Suppressor macrophage treated with lipopolysaccharide for 4 hours (primary cell): Measurements from ENCODE around the gene SMIM10L2A.
"Not testable (repeated sequence)": the region's sequence is repeated elsewhere in the genome, so short reads cannot be mapped to it uniquely, and the experiment has no call there.

ENCODE experiments used
- DNase-seq: peaks from one replicate; pipeline ENCODE4 v3.0.0-alpha.2; 2020

The SMIM10L2A gene

DNA sequence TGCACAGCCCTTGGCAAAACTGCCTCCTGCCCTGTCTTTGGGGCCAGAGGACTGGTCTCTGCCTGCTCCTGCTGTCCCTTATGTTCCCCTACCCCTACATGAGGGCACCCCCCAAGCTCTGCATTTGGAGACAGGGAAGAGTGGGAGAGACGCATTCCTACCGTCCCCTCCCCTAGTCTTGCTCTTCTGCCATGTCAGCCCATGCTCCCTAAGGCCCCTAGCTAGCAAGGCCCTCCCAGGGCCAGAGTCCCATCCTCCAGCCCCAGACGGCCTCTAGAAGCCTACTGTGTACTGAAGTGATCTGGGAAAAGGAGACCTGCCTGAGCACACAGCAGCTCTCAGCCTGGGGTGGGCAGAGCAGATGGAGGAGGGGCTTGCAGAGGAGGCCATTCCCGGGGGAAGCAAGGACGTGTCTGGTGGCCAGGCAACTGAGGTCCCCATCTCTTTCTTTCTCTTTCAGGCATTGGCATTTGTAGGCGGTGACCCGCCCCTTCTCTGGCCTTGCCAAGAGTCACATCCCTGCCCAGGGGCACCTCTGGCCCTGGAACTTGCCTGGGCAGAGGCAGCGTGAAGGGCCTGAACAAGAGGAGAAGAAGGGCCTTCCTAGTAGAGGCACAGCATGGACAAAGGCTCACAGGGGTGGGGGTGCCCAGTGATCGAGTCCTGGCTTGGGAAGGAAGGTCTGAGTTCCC lies 1.6 kb downstream of the SMIM10L2A start:
- DNase-seq: not testable (repeated sequence)

DNA sequence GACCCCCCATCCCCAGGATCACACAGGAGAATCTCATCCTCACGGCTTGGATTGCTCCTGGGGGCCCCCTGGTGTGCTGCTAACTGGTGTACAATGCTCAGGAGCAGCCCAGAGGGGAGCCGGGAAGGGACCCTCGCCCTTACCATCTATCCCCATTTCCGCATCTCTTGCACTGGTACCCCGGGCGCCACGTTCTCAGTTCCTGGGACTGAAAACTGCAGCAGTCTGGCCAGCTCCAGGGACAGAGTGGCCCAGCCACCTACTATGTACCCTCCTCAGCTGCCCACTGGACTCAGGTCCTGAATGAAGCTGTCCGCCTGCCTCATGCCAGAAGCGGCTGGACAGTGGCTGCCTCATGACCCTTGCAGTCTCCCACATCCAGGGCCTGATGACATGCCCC lies 2.7 kb downstream of the SMIM10L2A start:
- DNase-seq: no peak

DNA sequence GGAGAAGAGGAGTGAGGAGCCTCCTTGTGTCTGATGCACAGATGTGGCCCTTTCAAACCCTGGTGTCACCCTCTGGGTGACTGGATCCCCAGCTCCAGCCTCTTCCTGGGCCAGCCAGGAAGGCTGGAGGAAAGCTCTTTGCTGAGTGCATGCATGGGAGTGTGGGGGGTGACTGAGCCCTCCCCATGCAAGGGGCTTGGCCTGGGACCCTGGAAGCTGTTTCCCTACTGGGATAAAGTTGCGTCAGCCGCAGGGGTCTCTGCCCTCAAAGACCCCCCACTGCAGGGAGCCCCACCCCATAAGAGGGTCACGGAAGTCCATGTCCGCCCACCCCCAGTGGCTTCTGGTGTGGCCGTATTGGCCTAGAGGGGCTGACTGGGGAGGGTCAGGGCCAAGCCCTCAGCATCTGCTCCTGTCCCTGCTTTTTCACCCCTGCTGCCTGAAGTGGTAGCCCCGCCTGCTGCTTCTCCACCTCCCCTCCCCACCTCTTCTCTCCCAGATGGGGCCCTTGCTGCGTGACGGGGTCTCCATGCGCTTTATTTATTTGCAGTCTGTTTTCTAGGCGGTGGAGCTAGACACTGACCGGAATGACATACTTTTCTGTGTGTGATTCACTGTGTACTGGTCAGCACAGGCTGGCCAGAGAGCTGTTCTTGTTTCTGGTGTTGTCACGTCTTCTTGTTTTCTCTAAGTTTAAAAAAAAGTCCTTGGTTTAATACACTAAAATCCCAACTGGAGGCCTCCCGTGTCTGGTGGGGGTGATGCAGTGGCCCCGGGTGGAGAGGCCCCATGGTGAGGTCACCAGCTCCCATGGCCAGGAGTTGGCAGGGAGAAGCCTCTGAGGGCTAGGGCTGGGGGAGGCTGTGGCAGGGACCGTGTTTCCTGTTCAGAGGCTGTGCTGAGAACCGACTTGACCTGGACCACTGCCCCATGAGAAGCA lies 3.6 kb downstream of the SMIM10L2A start:
- no peak for DNase-seq

DNA sequence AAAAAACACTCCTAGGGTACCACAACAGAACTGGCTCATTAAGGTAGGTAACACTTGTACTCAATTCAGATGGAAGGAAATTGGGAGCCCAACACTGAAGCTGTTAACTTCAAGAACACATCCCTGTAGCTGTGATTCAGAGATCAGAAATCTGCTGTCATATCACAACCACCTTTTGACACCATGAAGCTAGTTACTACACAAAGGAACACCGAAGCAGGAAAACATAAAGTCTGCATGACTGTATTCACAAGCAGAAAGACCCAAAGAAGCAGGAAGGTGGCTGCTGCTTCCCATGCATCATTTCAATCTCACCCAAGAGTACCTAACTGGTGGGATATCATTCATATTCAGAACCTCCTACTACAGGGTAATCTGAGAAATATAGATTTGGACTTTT lies 7.7 kb downstream of the SMIM10L2A start:
- no peak for DNase-seq

DNA sequence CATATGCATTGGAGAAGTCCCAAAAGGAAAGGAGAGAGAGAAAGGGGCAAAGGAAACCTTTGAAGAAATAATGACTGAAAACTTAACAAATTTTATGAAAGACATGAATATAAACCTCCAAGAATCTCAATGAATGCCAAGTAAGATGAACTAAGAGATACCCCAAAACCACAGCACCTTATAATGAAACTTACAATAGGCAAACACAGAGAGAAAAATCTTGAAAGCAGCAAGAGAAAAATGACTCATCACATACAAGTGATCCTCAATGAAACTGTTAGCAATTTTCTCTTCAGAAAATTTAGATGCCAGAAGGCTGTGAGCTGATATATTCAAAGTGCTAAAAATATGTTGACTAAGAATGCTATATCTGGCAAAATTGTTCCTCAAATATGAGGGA lies 10.1 kb downstream of the SMIM10L2A start:
- no peak for DNase-seq

DNA sequence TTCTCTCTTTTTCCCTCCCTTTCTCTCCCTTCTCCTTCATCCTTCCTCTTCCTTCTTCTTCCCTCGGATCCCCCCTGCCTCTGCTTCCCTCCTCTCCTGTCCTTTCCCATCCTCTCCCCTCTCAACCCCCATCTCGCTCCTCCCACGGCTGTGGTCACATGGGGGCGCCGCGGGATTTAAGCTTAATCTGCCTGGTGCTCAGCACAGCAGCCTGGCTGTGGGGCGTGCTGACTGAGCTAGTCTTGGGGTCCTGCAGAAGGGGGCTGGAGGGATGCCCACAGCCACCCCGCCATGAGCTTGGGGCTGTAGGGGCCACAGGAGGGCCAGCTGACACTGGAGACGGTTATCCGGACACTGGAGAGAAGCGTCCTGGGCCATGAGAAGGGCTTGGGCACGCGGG lies 10.7 kb downstream of the SMIM10L2A start:
- DNase-seq: no peak

DNA sequence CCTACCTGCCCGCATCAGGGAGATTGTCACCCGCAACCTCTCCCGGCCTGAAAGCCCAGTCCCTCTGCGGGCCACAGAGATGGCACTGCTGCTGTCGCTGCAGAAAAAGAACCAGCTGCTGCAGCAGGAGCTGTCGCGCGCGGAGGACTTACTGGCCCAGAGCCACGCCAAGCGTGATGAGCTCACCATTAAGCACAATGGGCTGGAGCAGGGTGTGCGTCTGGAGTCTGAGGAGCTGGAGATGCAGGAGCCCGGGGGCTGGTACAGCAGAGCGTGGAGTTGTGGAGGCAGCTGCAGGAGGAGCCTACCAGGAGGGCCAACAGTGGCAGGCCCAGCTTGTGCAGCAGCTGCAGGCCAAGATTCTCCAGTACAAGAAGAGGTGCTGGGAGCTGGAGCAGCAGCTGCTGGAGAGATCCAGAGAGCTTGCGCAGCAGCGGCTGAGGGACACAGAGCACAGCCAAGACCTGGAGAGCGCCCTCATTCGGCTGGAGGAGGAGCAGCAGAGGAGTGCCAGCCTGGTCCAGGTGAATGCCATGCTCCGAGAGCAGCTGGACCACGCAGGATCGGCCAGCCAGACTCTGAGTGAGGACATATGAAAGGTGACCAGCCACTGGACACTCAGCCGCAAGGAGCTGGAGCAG lies 11.3 kb downstream of the SMIM10L2A start:
- no peak for DNase-seq

DNA sequence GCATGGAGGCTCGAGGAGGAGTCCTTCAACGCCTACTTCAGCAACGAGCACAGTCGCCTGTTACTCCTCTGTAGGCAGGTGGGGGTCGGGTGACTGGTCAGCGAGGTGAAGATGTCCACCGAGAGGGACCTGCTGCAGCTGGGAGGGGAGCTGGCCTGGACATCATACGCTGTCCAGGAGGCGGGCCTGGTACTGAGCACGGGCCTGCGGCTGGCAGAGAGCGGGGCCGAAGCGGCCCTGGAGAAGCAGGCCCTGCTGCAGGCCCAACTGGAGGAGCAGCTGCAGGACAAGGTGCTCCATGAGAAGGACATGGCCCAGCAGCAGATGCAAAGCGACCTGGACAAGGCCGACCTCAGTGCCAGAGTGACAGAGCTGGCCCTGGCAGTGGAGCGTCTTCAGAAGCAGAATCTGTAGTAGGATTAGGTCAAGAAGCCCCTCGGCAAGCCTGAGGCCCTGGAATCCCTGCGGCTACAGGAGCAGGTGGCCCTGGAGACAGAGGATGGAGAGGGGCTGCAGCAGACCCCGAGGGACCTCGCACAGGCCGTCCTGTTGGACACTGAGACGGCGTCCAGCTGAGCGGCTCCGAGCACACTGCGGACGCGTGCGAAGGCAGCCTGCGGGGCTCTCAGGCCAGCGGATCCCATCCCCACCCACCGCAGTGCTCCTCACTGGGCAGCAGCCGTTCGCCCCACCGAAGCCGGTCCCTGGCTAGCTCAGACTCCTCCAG lies 11.9 kb downstream of the SMIM10L2A start:
- no peak for DNase-seq

DNA sequence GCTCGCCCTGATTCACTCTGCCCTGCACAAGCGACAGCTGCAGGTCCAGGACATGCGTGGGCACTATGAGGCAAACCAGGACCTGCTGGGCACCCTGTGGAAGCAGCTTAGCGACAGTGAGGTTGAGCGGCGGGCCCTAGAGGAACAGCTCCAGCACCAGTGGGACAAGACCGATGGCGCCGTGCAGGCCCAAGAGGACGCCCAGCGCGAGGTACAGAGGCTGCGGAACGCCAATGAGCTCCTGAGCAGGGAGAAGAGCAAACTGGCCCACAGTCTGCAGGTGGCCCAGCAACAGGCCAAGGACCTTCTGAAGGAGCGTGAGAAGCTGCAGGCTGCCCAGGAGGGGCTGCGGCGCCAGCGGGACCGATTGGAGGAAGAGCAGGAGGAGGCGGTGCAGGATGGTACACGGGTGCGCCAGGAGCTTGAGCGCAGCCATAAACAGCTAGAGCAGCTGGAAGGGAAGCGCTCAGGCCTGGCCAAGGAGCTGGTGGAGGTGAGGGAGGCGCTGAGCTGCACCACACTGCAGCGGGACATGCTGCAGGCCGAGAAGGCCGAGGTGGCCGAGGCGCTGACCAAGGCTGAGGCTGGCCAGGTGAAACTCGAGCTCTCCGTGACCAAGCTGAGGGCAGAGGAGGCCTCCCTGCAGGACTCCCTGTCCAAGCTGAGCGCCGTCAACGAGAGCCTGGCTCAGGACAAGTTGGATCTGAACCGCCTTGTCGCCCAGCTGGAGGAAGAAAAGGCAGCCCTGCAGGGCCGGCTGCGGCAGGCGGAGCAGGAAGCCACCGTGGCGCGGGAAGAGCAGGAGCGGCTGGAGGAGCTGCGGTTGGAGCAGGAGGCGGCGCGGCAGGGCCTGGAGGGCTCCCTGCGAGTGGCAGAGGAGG lies 12.8 kb downstream of the SMIM10L2A start:
- DNase-seq: no peak

DNA sequence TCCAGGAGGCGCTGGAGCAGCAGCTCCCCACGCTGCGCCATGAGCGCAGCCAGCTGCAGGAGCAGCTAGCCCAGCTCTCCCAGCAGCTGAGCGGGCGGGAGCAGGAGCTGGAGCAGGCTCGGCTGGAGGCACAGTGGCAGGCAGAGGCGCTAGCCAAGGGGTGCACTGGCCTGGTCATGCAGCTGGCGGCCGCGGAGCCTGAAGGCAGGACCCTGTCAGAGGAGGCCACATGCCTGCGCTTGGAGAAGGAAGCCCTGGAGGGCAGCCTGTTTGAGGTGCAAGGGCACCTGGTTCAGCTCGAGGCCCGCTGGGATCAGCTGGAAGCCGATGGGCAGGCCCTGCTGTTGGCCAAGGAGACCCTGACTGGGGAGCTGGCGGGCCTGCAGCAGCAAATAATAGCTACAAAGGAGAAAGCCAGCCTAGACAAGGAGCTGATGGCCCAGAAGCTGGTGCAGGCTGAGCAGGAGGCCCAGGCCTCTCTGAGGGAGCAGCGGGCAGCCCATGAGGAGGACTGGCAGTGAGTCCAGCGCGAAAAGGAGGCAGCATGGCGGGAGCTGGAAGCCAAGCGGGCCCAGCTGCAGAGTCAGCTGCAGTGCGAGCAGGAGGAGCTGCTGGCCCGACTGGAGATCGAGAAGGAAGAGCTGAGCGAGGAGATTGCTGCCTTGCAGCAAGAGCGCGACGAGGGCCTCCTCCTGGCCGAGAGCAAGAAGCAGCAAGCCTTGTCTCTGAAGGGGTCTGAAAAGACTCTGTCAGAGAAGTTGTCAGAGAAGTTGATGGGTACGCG lies 13.6 kb downstream of the SMIM10L2A start:
- DNase-seq: no peak

DNA sequence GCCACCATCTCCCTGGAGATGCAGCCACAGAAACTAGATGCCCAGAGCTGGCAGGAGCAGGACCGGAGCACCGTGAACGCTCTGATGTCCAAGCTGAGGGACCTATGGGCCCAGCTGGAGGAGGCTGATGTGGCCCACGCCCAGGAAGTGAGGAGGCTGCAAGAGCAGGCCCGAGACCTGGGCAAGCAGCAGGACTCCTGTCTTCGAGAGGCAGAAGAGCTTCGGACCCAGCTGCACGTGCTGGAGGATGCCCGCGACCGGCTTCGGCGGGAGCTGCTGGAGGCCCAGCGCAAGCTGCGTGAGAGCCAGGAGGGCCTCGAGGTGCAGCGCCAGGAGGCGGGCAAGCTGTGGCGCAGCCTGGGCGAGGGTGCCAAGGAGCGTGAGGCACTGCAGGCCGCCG lies 14.2 kb downstream of the SMIM10L2A start:
- no peak for DNase-seq

DNA sequence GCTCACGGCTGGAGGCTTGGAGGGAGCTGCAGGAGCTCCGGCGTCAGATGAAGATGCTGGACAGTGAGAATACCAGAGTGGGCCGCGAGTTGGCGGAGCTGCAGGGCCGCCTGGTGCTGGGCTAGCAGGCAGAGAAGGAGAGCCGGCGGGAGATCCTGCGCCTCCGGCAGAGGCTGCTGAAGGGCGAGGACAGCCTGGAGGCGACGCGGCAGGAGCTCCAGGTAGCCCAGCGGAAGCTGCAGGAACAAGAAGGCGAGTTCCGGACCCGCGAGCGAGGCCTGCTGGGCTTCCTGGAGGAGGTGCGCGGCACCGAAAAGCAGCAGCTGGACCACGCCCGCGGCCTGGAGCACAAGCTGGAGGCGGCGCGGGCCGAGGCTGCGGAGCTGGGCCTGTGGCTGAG lies 14.7 kb downstream of the SMIM10L2A start:
- no peak for DNase-seq

DNA sequence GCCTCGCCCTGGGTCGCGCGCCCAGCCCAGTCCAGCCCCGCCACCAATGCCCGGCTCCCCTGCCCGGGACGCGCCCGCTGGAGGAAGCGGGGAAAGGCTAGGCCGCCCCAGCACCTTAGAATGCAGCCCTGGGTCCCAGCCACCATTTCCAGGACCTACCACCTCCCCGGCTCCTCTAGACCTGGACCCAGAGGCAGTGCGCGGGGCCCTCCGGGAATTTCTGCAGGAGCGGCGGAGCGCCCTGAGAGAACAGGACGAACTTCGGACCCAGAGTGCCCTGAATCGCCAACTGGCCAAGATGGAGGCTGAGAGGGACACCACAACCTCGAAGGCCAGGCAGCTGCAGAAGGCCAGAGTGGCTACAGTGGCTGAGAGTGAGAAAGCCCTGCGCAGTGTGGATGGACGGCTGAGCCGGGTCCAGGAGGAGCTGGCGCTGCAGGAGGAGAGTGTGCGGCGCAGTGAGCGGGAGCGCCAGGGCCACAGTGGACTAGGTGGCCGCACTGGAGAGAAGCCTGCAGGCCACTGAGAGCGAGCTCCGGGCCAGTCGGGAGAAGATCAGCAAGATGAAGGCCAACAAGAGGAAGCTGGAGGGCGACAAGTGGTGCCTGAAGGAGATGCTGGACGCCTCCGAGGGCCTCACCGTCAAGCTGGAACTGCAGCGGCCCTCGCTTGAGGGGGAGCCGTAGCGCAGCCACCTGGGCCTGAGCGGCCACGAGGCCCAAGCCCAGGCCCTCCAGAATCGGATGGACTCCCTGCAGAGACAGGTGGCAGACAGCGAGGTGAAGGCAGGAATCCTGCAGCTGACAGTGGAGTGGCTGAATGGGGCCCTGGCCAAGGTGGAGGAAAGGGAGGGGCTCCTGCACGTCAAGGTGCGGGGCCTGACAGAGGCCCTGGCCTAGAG lies 15.5 kb downstream of the SMIM10L2A start:
- no peak for DNase-seq

DNA sequence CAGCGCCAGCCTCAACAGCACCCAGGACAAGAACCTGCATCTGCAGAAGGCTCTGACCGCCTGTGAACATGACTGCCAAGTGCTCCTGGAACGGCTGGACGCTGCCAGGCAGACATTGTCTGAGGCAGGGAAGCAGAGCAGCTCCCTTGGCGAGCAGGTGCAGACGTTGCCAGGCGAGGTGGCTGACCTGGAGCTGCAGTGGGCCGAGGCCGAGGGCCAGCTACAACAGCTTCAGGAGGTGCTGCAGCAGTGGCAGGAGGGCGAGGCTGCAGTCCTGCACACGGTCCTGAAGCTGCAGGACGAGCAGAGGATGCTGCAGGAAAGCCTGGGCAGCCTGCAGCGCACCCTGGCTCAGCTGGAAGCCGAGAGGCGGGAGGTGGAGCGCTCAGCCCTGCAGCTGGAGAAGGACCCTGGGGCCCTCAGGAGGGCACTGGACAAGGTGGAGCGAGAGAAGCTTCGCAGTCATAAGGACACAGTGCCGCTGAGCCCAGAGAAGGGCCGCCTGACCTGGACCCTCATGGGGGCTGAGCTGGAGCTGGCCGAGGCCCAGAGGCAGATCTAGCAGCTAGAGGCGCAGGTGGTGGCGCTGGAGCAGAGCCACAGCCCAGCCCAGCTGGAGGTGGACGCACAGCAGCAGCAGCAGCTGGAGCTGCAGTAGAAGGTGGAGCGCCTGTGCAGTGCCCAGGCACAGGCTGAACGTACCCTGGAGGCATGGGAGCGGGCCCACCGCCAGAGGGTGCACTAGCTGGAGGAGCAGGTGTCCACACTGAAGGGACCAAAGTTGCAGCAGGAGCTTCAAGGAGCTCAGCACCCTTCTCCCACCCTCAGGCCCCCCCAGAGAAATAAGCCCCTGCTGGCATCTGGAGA lies 16.4 kb downstream of the SMIM10L2A start:
- no peak for DNase-seq

DNA sequence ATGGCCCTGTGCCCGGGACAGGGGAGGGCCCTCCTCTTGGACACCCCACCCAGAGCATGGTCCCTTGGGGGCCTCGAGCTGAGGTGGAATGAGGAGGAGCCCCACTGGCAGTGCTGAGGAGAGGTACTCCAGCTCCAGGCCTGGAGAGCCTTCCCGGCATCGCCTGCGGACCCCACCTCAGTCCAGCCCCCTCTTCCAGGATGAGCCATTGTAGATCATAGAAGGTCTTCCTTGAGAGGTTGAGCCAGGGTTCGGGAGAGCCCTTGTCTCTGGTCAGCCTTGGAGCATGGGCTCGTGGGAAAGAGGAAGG lies 16.9 kb downstream of the SMIM10L2A start:
- no peak for DNase-seq

DNA sequence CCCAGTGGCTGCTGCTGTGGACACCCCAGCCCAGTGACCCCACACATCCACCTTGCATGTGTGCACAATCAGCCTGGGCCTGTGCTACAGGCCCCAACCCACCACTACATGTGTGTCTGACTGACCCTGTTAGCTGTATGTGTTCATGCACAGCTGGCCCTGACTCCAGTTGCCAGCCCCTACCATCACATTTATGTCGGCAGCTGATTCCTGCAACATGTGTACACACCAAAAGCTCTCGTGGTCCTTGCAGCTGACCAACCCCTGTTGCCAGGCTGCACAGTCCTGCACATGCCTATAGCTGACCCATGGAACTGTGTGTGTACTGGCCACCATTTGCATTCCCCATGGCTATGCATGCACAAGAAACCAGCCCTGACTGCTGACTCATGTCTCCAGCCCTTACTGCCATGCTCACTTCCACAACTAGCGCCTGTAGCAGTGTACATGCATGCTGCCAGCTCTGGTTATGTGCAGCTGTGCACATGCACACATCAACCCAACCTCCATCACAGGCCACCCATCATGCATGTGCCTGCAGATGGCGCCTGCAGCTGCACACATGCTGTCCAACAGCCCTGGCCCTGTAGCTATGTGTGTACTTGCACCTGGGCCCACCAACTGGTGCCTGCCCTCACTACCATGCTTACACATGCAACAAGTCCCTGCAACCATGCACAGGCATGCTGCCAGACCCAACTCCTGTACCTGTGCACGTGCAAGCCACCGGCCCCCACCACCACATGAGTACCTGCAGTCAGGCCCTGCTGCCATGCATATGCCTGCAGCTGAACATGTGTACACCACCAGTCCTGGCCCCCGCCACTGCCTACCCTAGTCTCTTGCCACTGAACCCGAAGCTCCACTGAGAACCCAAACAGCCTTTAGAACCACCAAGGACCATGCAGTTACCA lies 28.1 kb downstream of the SMIM10L2A start:
- no peak for DNase-seq

DNA sequence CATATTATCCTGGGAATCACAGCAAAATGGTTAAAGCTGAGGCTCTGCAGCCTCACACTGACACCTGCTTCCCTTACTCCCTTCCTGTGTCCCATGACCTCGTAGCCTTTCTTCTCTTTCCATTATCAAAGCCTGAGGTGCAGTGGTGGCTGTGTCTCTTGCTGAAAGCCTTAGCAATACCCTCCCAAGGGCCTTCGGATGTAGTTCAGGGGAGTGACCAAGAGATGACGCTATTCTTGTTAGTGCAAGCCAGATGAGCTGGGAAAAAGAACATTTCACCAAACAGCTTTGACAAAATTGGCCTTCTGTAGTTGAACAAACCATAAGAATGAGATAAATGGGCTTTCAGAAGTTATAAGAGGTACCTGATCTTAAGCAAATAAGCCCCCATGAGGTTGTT lies 31.6 kb downstream of the SMIM10L2A start:
- no peak for DNase-seq

DNA sequence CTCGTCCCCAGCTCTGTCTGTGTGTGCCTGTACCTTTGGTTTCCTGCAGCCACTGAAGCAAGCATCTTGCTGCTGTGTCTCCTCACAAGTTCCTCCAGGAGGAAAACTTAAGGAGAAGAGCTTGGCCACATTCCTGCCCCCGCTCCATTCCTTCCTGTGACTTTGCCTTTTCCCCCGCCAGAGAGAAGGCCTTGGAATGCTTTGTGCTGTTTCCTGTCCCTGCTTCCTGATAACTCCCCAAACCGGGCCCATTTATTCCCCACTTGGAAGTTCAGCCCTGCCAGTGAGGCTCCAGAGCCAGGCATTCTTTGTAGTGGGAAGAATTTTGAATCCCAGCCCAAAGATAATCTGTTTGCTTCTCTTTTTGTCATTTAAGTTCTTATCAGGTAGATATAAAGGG lies 33.1 kb downstream of the SMIM10L2A start:
- no peak for DNase-seq
